Globus pallidus (tissue), 1 donor: ENCODE measurements around the gene CLEC19A.
A peak's percentile ranks its signal among the peaks of the same experiment; 100 is the strongest.
"Not testable (repeated sequence)": the region's sequence is repeated elsewhere in the genome, so short reads cannot be mapped to it uniquely, and the experiment has no call there.

Experiments
- DNase-seq: peaks from one replicate; pipeline ENCODE4 v3.0.0-alpha.2; 2015; ENCODE audit warnings: low spot score

Gene CLEC19A

DNA sequence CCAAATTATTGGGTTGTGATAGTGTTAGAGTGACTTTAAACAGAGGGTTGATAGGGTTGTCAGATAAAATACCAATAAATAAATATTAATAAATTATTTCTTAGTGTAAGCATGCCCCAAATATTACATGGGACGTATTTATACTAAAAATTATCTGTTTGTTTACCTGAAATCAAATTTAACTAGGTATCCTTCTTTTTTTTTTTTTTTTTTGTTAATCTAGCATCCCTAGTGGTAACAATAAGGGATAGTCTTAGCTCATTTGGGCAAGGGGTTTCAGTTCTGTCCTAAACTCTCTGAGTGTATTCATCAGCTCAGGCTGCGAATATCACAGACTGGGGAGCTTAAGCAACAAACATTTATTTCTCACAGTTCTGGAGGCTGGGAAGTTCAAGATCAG lies 1.3 kb downstream of the CLEC19A start:
- DNase-seq = no peak

- DNase-seq = no peak
Measured at GRCh38 chr16:19287241-19287640, 1.7 kb downstream of the CLEC19A start.

GRCh38 chr16:19288872-19289799 lies 3.6 kb downstream of the CLEC19A start:
- DNase-seq = no peak

DNA sequence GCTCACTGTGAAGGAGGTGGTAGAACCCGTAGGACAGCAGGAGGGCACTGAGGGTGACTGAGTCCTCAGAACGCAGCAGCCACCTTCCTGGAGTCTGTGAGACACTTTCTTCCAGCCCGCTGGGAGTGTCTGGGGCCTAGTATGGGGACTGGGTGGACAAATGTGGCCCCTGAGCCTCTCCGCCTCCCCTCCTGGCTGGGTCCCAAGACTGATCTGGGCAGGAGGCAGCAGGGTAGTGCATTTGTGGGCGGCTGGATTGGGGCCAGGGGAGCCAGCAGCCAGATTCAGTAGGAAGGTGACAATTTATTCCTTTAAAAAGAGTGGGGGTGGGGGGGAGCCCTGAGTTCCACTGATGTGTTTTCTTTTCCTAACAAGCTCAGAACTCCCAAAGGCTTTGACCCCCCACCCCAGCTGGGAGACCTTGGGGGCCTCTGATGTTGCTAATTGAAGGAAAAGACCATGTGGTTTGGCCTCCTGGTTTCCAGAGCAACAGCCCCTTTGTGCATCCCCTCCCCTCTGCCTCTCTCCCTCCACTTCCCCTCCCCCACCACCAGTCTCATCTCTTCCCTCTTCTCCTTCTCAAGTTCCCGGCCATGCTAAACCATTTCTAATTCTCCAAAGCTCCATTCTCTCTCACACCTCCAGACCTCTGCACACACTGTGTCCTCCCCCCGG lies 4.4 kb downstream of the CLEC19A start:
- DNase-seq = no peak

DNA sequence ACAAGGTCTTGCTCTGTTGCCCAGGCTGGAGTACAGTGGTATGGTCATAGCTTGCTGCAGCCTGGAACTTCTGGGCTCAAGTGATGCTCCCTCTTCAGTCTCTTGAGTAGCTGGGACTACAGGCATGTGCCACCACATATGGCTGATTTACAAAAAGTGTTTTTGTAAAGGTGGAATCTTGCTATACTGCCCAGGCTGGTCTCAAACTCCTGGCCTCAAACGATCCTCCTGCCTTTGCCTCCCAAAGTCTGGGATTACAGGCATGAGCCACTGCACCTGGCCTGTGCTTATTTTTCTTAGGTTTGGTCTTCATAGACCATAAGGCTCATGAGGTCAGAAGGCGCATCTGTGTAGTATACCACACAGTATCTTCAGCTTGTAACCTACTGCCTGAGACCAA lies 5.3 kb downstream of the CLEC19A start:
- DNase-seq = no peak

- DNase-seq = no peak
Measured at GRCh38 chr16:19291475-19291874, 5.9 kb downstream of the CLEC19A start.

- DNase-seq = no peak
Measured at GRCh38 chr16:19292186-19292585, 6.7 kb downstream of the CLEC19A start.

DNA sequence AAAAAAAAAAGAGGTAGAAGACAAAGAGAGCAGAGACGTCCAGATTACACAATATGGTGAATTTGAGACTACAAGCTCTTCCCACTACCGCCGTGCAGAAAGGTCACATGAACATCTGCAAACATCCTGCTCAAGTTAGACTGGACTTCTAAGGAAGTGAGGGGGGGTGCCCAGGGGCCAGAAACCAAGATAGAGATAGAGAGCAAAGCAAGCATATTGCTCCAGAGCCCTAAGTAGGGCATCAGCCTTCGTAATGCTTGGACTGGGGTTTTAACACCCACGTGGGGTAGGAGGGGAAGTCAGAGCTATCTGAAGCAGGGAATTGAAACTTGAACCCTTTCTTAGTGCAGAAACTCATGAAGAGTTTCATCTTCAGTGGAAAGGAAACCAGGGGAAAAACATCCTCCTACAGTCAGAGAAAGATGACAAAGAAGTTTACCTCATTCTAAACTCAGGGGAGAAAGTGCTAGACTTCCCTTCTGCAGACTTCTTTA lies 8.7 kb downstream of the CLEC19A start:
- DNase-seq = peak; percentile 83

GRCh38 chr16:19295393-19295792 lies 9.9 kb downstream of the CLEC19A start:
- DNase-seq = no peak

GRCh38 chr16:19297454-19297853 lies 11.9 kb downstream of the CLEC19A start:
- no peak for DNase-seq

GRCh38 chr16:19299565-19299964 lies 14.0 kb downstream of the CLEC19A start:
- no peak for DNase-seq

- no peak for DNase-seq
Measured at GRCh38 chr16:19301931-19302330, 16.4 kb downstream of the CLEC19A start.

DNA sequence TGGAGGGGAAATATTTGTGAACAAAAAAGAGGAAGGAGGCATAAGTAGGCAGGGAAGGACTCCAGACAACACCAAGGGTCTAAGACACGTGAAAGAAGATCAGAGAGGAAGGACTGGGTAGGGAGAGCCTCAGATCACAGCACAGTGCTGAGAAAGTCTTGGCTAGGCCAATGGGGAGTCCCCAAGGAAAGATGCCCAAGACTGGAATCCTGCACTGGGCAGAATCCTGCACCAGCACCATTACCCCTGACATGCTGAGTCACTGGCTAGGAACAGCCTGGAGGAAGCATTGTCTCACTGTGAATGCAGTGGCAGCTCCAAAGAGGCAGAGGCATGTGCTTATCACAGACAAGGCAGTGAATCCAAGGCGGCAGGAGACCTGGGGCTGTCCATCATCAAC lies 19.2 kb downstream of the CLEC19A start:
- DNase-seq = peak; percentile 25

DNA sequence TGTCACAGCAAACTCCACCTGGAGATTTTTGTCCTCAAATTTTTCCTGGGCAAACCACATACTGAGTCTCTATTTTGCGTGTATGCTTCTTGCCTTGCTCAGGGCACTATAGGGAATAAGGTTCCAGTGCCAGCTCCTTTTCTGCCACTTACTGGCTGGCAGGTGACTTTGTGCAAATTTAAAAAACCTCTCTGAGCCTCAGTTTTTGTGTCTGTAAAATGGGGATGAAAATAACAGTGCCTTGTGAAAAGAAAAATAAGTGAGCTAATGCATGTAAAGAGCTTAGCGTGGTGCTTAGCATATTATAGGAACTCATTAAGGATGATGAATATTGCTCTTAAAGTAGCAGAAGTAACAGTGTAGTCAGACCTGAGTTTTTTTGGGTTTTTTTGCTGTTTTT lies 19.9 kb downstream of the CLEC19A start:
- no peak for DNase-seq

DNA sequence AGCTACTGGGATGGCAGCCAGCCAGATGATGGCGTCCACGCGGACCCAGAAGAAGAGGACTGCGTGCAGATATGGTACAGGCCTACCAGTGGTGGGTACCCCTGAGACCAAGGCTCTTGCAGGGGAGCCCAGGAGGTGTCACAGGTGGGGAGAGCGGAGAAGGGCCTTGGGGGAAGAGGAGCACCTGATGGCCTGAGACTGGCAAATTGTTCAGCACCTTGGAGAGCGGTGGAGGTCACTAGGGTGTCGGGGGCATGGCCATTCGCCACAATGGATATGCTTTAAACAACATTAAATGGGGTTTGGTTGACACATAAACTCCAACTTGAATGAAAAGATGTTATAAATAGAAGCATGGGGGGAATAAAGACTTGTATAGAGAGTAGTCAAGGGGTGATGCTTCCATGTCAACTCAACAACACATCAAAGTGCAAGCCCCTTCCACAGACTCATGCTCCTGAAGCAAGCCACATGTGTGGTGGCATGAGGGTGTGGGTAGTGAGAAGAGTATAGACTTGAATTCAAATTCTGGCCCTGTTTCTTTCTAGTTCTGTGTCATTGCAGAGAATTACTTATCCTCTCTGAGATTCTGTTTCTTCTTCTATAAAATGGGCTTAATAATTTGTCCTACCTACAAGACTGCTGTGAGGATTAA lies 22.2 kb downstream of the CLEC19A start:
- DNase-seq = no peak

DNA sequence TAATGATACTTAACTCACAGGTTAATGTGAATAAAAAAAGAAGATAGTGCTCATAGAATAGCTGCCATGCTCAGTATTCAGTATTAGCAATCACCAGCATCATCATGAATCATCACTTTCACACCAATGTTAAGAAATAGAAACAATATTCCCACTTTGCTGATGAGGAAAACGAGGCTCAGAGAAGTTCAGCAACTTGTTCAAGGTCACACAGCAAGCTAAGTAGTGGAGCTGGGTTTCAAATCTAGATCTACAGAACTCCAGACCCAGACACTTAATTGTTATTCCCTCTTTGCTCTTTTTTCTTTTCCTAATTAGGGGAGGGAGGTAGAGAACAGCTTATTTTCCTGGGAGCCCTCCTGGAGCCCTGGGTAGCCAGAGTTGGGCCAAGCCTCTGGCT lies 22.9 kb downstream of the CLEC19A start:
- DNase-seq = no peak

DNA sequence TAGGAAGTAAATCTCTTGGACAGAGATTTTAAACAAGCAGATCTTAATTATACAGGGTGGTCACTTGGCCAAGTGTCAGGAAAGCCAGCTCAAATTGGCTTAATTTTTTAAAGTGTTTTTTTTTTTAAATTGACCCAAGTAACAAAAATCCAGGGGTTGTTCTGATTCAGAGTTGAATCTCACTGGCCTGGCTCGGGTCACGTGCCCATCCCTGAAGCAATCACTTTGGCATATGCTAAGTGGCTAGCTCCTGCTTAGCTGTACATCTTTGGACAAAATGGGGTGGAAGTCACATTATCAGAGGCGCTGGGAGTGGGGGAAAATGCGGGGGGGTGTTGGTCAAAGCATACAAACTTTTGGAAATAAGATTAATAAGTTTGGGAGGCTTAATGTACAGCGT lies 23.6 kb downstream of the CLEC19A start:
- no peak for DNase-seq

GRCh38 chr16:19314718-19315425 lies 29.3 kb downstream of the CLEC19A start:
- DNase-seq = no peak

DNA sequence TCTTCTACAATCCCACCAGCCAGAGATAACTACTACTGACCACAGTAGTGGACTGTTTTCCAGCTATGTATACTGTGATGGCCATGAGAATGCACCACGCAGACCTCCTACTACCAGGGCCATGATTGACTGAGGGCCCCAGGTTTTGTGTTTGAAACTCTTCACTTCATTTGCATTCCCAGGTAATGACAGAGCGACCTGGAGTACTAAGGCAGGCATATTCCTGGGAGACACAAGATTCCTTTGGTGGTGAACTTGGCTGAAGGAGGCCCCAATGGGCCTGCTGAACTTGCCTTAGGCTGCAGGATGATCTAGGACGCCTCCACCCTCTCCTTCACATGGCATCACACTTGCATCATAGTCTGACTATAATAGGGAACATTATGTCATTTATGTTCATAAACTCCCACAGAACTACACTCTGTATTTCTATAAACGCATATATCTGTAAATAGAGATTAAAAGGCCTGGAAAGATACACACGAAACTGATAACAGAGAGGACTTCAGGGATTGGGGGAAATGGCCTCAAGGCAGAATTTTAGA lies 30.4 kb downstream of the CLEC19A start:
- DNase-seq = no peak

GRCh38 chr16:19316846-19317245 lies 31.3 kb downstream of the CLEC19A start:
- DNase-seq = no peak

DNA sequence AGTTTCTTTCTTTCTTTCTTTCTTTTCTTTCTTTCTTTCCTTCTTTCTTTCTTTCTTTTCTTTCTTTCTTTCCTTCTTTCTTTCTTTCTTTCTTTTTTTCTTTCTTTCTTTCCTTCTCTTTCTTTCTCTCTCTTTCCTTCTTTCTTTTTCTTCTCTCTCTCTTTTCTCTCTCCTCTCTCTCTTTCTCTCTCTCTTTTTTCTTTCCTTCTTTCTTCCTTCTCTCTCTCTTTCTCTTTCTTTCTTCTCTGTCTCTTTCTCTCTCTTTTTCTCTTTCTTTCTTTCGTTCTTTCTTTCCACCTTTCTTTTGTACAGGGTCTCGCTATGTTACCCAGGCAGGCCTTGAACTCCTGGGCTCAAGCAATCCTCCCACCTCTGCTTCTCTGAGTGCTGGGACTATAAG lies 35.7 kb downstream of the CLEC19A start:
- not testable (repeated sequence) for DNase-seq

DNA sequence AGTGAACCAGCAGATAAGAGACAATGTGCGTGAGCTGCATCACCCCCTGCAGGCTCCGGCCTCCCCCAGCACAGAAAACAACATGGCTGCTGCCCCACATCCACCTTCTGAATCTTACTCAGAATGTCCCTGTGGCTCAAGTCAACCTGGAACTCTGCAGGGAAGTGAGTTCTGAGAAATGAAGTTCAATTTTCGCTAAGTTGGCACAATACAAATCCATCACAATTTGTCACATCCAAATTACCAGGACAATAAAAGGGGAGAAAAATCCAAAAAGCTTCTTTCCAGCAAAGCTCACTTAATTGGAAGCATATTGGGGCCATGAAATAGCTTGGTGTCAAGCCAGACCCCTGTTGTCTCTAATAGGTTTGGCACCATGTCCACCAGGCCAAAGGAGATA lies 38.1 kb downstream of the CLEC19A start:
- no peak for DNase-seq
